EL (cell line): Measurements from ENCODE around the gene SLCO2A1.

Experiments used
- DNase-seq: peaks from one replicate; pipeline ENCODE4 v3.0.0-alpha.2; 2016

SLCO2A1 gene

GRCh38 chr3:133881939-133882825 lies 147.5 kb downstream of the SLCO2A1 start:
- no peak for DNase-seq

- no peak for DNase-seq
Measured at GRCh38 chr3:133881492-133881891, 148.2 kb downstream of the SLCO2A1 start.

GRCh38 chr3:133880886-133881455 lies 148.8 kb downstream of the SLCO2A1 start:
- DNase-seq: no peak

- DNase-seq: no peak
Measured at GRCh38 chr3:133880287-133880686, 149.4 kb downstream of the SLCO2A1 start.

GRCh38 chr3:133878518-133878917 lies 151.2 kb downstream of the SLCO2A1 start:
- DNase-seq: no peak
